IMR-90 (cell line): ENCODE results near the gene ZNF581.

Experiments used
- BHLHE40 ChIP-seq: fragments of 150-350 bp; IDR thresholded peaks from 2 replicates; pipeline ENCODE4 v1.6.1; 2016; ENCODE audit warnings: mild to moderate bottlenecking, low read depth, low read length
- CEBPB ChIP-seq: IDR thresholded peaks from 2 replicates; pipeline ENCODE4 v1.6.1; 2012; ENCODE audit warnings: low read depth, low read length, improper control_type of control experiment
- CTCF ChIP-seq: conservative IDR thresholded peaks from 2 replicates; pipeline ENCODE4 v1.5.1; 2012; ENCODE audit warnings: mild to moderate bottlenecking, low read depth, low read length, improper control_type of control experiment
- RAD21 ChIP-seq: IDR thresholded peaks from 2 replicates; pipeline ENCODE4 v1.6.1; 2012; ENCODE audit warnings: low read length, improper control_type of control experiment
- RCOR1 ChIP-seq: IDR thresholded peaks from 2 replicates; pipeline ENCODE4 v1.6.1; 2012; ENCODE audit warnings: mild to moderate bottlenecking, low read length, improper control_type of control experiment; ENCODE audit not compliant: insufficient replicate concordance
- USF2 ChIP-seq: fragments of 150-350 bp; IDR thresholded peaks from 2 replicates; pipeline ENCODE4 v1.6.1; 2017; ENCODE audit warnings: mild to moderate bottlenecking, antibody characterized with exemption, low read length, low read depth

- peak; percentile 47 for TF ChIP-seq CTCF
- peak; percentile 9; the same call in 1 of the 2 replicates for TF ChIP-seq RAD21
- no peak for TF ChIP-seq USF2
- no peak for TF ChIP-seq BHLHE40
- no peak for TF ChIP-seq CEBPB
- no peak for TF ChIP-seq RCOR1
Measured at GRCh38 chr19:55638864-55639359, 4.5 kb upstream of the ZNF581 start.
